Right atrium auricular region (tissue), 2 donors: ENCODE measurements around the gene OS9. TPM values are rescaled to one million over a fixed set of nuclear protein-coding genes. Genes with fewer than 3 reads are reported as not detected.
A peak's percentile ranks its signal among the peaks of the same experiment; 100 is the strongest.

ENCODE experiments used
- DNase-seq: peaks from one replicate; pipeline ENCODE4 v3.0.0-alpha.2; 2019; ENCODE audit warnings: low spot score
- H3K27ac ChIP-seq, 2 donors: fragments of 200-600 bp; sonication (generic); 1 replicate in 1 of 2; 2 replicates in 1 of 2; pipeline ENCODE4 v1.5.1; 2016 to 2019
- H3K27me3 ChIP-seq, 2 donors: fragments of 200-600 bp; sonication (generic); one replicate each; pipeline versions ENCODE4 v1.5.1 to v1.6.0; 2017 to 2019
- H3K36me3 ChIP-seq: fragments of 200-600 bp; sonication (generic); one replicate; pipeline ENCODE4 v1.5.1; 2016
- H3K4me1 ChIP-seq, 2 donors: fragments of 200-600 bp; sonication (generic); one replicate each; pipeline versions ENCODE4 v1.5.1 to v1.6.0; 2017 to 2019
- H3K4me3 ChIP-seq, 2 donors: fragments of 200-600 bp; sonication (generic); 1 replicate in 1 of 2; 2 replicates in 1 of 2; pipeline ENCODE4 v1.5.1; 2017 to 2019; ENCODE audit warnings: mild to moderate bottlenecking in 1 of 2, moderate library complexity in 1 of 2
- H3K9me3 ChIP-seq, 2 donors: fragments of 200-600 bp; sonication (generic); one replicate each; pipeline ENCODE4 v1.5.1; 2019
- total RNA-seq, 2 donors: library from RNA; depleted of rRNA; stranded (reverse); fragments of >200 nt; gene quantifications; one replicate each; pipeline ENCODE4 v1.1.0, GENCODE V29; 2016
- TF ChIP-seq, protein P1 (sequence below), 2 donors: fragments of 200-600 bp; sonication (generic); IDR thresholded peaks; one replicate each; pipeline ENCODE4 v1.5.1; 2019; ENCODE audit warnings: antibody characterized with exemption in 2 of 2

The OS9 gene
- total RNA-seq, 2 donors from 2014 or later, result 161 to 173 TPM

DNA sequence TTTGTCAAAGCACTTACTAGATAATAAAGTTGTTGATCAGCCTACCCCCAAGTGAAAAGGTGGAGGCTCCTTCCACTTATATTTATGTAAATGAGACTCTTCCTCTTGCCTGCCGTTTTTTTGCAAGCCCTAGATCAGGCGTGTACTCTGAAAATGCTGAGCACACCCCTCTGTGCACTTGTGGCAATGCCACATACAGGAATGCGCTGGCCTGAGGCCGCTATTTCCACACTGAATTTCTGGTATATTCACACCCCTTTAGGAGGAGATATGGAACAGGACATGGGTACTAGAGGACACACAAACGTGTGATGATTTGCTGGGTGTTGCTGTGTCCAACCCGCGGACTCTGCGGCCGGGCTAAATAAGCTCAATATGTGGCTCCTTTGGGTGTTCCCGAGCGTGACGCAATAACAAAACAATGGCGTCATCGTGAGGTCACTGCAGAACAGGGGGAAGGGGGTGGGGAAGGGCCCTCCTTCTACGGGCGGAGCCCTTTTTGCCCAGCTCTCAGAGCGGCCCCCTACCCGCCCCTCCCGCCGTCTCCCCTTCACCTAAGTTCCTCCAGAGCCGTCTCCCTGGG, 50.4 kb downstream of the OS9 start:
- TF ChIP-seq, protein P1, sequence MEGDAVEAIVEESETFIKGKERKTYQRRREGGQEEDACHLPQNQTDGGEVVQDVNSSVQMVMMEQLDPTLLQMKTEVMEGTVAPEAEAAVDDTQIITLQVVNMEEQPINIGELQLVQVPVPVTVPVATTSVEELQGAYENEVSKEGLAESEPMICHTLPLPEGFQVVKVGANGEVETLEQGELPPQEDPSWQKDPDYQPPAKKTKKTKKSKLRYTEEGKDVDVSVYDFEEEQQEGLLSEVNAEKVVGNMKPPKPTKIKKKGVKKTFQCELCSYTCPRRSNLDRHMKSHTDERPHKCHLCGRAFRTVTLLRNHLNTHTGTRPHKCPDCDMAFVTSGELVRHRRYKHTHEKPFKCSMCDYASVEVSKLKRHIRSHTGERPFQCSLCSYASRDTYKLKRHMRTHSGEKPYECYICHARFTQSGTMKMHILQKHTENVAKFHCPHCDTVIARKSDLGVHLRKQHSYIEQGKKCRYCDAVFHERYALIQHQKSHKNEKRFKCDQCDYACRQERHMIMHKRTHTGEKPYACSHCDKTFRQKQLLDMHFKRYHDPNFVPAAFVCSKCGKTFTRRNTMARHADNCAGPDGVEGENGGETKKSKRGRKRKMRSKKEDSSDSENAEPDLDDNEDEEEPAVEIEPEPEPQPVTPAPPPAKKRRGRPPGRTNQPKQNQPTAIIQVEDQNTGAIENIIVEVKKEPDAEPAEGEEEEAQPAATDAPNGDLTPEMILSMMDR (IDR thresholded peaks at IDR 0.05), result no peak
- Histone ChIP-seq H3K9me3 (no peaks in the 10 kb centered on the region), H3K4me1 (peaks cover 0 to 18% of the 10 kb centered on the region in 2 donors), H3K4me3 (peak overlapping the region; percentile 90 to 95), H3K27ac (peak overlapping the region; percentile 95 to 97), H3K36me3 (peaks cover 30% of the 10 kb centered on the region), H3K27me3 (no peaks in the 10 kb centered on the region)
- DNase-seq, result peak; percentile 89

DNA sequence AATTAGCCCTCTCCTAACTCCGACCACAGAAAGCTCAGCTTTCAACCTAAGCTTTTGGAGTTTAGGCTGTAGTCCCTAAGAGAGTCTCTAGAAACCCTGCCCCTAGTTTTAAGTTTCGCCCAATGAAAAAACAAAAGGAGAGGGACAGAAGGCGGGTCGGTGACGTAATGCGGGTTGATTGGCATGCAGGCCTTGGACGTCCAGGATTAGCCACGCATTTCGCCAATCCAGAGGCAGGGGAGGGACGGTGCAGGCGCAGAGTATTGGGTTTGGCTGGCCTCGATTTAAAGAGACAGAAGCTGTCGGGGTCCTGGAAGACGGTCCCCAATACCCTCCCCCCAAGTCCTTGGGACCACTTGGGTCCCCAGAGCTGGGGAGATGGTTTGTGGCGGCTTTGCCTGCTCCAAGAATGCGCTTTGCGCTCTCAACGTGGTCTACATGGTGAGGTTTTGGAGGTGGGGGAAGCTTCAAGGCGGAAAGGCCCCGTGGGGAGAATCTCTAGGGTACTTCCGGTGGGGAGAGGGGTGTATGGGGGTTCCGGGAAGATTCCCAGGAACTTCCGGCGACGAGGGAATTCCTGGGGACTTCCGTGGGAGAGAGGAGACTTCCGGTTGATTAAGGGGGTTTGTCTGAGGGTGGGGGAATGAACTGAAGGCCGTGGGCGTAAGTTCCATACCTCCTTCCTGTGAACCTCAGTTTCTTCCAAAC, 51.0 kb downstream of the OS9 start, which contains the start of gene TSPAN31:
Gene TSPAN31, plus strand, starts transcription at position 263 of the 708 bp plus-strand sequence. Its CDS starts 116 bp downstream, at position 379.
- Histone ChIP-seq H3K27ac (peak within 1 kb of the TSS; percentile 95 to 97), H3K4me1 (peaks cover 0 to 18% of the 10 kb centered on the region in 2 donors), H3K27me3 (no peaks in the 10 kb centered on the region), H3K36me3 (peaks cover 36% of the 10 kb centered on the region), H3K9me3 (no peaks in the 10 kb centered on the region), H3K4me3 (peak within 1 kb of the TSS; percentile 90 to 95)
- DNase-seq, result peak; percentile 99
- TF ChIP-seq, protein P1 (IDR thresholded peaks at IDR 0.05), result no peak

DNA sequence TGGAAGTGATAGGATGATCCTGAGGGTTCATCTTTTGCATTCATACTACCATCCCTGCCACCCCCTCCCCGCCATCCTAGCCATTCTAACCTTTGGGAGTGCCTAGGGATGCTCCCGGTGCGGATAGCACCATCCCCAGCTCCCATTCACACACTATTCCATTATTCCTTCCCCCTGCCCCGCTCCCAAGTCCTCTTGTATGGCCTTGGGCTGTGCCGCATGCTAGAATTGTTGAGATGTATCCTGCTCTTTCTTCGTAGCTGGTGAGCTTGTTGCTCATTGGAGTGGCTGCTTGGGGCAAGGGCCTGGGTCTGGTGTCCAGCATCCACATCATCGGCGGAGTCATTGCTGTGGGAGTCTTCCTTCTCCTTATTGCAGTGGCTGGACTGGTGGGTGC, 51.6 kb downstream of the OS9 start:
- no peak for DNase-seq
- Histone ChIP-seq H3K9me3 (no peaks in the 10 kb centered on the region), H3K36me3 (peaks cover 40% of the 10 kb centered on the region), H3K27me3 (no peaks in the 10 kb centered on the region), H3K4me3 (peak overlapping the region; percentile 90 to 95), H3K27ac (peak overlapping the region; percentile 95 to 97), H3K4me1 (peaks cover 0 to 18% of the 10 kb centered on the region in 2 donors)
- TF ChIP-seq, protein P1 (IDR thresholded peaks at IDR 0.05), result no peak

DNA sequence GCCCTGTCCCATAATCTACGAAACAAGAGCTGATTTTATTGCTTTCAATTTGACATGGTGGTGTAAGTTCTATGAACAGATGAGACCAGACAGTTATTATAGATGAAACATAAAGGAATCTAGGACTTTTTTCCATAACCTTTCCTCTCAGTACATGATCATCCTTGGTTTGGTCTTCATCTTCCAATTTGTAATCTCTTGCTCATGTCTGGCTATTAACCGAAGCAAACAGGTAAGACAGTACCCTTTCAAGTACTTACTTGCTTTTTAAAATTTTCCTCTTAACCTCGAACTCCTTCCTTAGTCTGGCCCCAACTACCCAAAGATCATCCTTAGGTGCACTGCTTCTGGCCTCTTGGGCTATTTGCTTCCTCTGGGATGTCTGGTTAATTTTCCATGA, 52.1 kb downstream of the OS9 start:
- Histone ChIP-seq H3K9me3 (no peaks in the 10 kb centered on the region), H3K4me3 (peak overlapping the region in 1 of 2 donors; percentile 90), H3K4me1 (peaks cover 0 to 23% of the 10 kb centered on the region in 2 donors), H3K27me3 (no peaks in the 10 kb centered on the region), H3K36me3 (peaks cover 40% of the 10 kb centered on the region), H3K27ac (peak overlapping the region in 1 of 2 donors; percentile 95)
- DNase-seq, result no peak
- TF ChIP-seq, protein P1 (IDR thresholded peaks at IDR 0.05), result no peak

DNA sequence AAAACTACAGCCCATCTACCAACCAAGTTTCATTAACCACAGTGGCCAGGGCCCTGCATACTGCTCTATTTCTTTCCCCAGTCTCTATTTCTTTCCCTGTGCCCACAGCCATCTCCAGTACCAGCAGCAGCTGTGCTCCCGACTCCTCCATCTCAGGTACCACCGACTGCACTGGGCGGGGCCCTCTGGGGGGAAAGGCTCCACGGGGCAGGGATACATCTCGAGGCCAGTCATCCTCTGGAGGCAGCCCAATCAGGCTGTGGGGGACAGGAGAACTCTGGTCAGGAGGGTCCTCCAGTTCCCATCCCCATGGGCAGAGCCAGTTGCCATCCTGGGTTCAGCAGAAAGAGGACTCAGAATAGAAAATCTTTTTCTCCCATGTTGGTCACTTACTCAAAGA, 55.1 kb downstream of the OS9 start:
- DNase-seq, result no peak
- Histone ChIP-seq H3K36me3 (peaks cover 40% of the 10 kb centered on the region), H3K4me1 (peaks cover 0 to 35% of the 10 kb centered on the region in 2 donors), H3K27me3 (no peaks in the 10 kb centered on the region), H3K27ac (no peak overlapping the region), H3K9me3 (no peaks in the 10 kb centered on the region), H3K4me3 (no peak overlapping the region)
- TF ChIP-seq, protein P1 (IDR thresholded peaks at IDR 0.05), result no peak
